ENCODE data around the gene DCDC2. TPM values are rescaled to one million over a fixed set of nuclear protein-coding genes. Genes with fewer than 3 reads are reported as not detected.

The DCDC2 gene
- total and polyA plus RNA-seq, 2 donors (not counting 3 experiments of a cell fraction or from before 2014, with no cell fraction given): not detected

- H3K9ac ChIP-seq (replicated peaks; ENCODE audit: extremely low read depth, insufficient read depth, low read length): no peak overlapping the region
- no peak for FAIRE-seq
- no peaks in the 10 kb centered on the region for H3K27me3 ChIP-seq (ENCODE audit: control insufficient read depth in 2 of 2, insufficient read depth in 2 of 2, low read length in 2 of 2)
- dilution Hi-C loops (cut with MboI; ENCODE audit: extremely low pct_ligation_motif_present, low sequenced_read_pairs): no loop called here
- no peak overlapping the region for H3K27ac ChIP-seq (ENCODE audit: insufficient read depth, low read depth, low read length)
- no peaks in the 10 kb centered on the region for H3K9me1 ChIP-seq (replicated peaks; ENCODE audit: control insufficient read depth, extremely low read depth, insufficient read depth, low read length)
- no peak overlapping the region for H3K4me2 ChIP-seq (ENCODE audit: insufficient read depth, low read length)
- no peak for DNase-seq (ENCODE audit: low read depth, low spot score)
- H3K79me2 ChIP-seq (ENCODE audit: control insufficient read depth, insufficient read depth, low read length): no peaks in the 10 kb centered on the region
- POLR2A ChIA-PET: no interaction called here
- no peaks in the 10 kb centered on the region for H3K36me3 ChIP-seq (ENCODE audit: control insufficient read depth in 2 of 2, extremely low read depth in 1 of 2, insufficient read depth in 2 of 2, low read length in 2 of 2)
- no peaks in the 10 kb centered on the region for H3K9me3 ChIP-seq (replicated peaks; ENCODE audit: control insufficient read depth, insufficient read depth, low read length)
- CTCF ChIA-PET: no interaction called here
- TF ChIP-seq, protein P1, sequence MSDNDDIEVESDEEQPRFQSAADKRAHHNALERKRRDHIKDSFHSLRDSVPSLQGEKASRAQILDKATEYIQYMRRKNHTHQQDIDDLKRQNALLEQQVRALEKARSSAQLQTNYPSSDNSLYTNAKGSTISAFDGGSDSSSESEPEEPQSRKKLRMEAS (IDR thresholded peaks at IDR 0.05; ENCODE audit: insufficient read depth, insufficient read length): no peak
- TF ChIP-seq GATA2 (IDR thresholded peaks at IDR 0.05; ENCODE audit: insufficient read depth, insufficient read length, low read depth, low read length) (no peak), MYC (IDR thresholded peaks at IDR 0.05; ENCODE audit: low read depth, low read length) (no peak), POLR2A (IDR thresholded peaks at IDR 0.05; ENCODE audit: low read depth, low read length) (no peak)
- BruUV-seq (replicated peaks): no TSS peak
- no peaks in the 10 kb centered on the region for H3K4me1 ChIP-seq (ENCODE audit: control insufficient read depth, extremely low read depth, insufficient read depth, low read length)
- no peak overlapping the region for H2AFZ ChIP-seq (ENCODE audit: low read depth, low read length)
- H3K4me3 ChIP-seq (replicated peaks in 1 of 3; ENCODE audit: insufficient read depth in 1 of 3, low read depth in 1 of 3, low read length in 3 of 3): no peak overlapping the region
- intact Hi-C loops (cut with micrococcal nuclease): no loop called here
- no peaks in the 10 kb centered on the region for H4K20me1 ChIP-seq (replicated peaks; ENCODE audit: control insufficient read depth, extremely low read depth, insufficient read depth, low read length)
These were observed 129.1 kb downstream of the DCDC2 start for GRCh38 chr6:24228681-24229255.

DNA sequence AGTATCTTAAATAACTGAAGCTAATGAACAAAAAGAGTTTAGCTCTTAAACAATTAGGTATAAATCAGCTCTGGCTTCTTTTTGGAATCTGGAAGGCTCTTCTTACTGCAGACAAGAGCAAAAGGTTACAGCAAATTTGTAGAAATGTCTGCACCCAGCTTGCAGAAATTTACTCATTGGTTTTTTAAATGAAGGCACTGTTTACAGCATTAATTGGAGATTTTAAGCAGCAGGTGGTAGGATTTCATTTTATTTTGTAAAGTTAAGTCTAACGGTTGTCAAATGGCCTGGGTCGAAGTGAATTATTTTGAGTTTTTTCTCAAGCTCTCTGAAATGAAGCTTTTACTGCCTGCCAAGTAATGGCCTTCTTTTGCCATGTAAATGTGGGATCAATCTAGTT, 129.7 kb downstream of the DCDC2 start:
- Histone ChIP-seq H3K4me2 (ENCODE audit: insufficient read depth, low read length) (no peak overlapping the region), H2AFZ (ENCODE audit: low read depth, low read length) (no peak overlapping the region), H4K20me1 (replicated peaks; ENCODE audit: control insufficient read depth, extremely low read depth, insufficient read depth, low read length) (no peaks in the 10 kb centered on the region), H3K79me2 (ENCODE audit: control insufficient read depth, insufficient read depth, low read length) (no peaks in the 10 kb centered on the region), H3K9me3 (replicated peaks; ENCODE audit: control insufficient read depth, insufficient read depth, low read length) (no peaks in the 10 kb centered on the region), H3K4me3 (replicated peaks in 1 of 3; ENCODE audit: insufficient read depth in 1 of 3, low read depth in 1 of 3, low read length in 3 of 3) (no peak overlapping the region), H3K4me1 (ENCODE audit: control insufficient read depth, extremely low read depth, insufficient read depth, low read length) (no peaks in the 10 kb centered on the region), H3K27ac (ENCODE audit: insufficient read depth, low read depth, low read length) (no peak overlapping the region), H3K27me3 (ENCODE audit: control insufficient read depth in 2 of 2, insufficient read depth in 2 of 2, low read length in 2 of 2) (no peaks in the 10 kb centered on the region), H3K9ac (replicated peaks; ENCODE audit: extremely low read depth, insufficient read depth, low read length) (no peak overlapping the region), H3K36me3 (ENCODE audit: control insufficient read depth in 2 of 2, extremely low read depth in 1 of 2, insufficient read depth in 2 of 2, low read length in 2 of 2) (no peaks in the 10 kb centered on the region), H3K9me1 (replicated peaks; ENCODE audit: control insufficient read depth, extremely low read depth, insufficient read depth, low read length) (no peaks in the 10 kb centered on the region)
- no peak for TF ChIP-seq JUN (IDR thresholded peaks at IDR 0.05; ENCODE audit: borderline replicate concordance, insufficient read depth, insufficient read length, low read depth)
- TF ChIP-seq, protein P1 (IDR thresholded peaks at IDR 0.05; ENCODE audit: insufficient read depth, insufficient read length): no peak
- TF ChIP-seq MYC (IDR thresholded peaks at IDR 0.05; ENCODE audit: low read depth, low read length): no peak
- no peak for TF ChIP-seq POLR2A (IDR thresholded peaks at IDR 0.05; ENCODE audit: low read depth, low read length)
- no peak for TF ChIP-seq EZH2 (IDR thresholded peaks at IDR 0.05; ENCODE audit: borderline replicate concordance, low read depth, low read length, severe bottlenecking)
- no peak for TF ChIP-seq FOS (IDR thresholded peaks at IDR 0.05; ENCODE audit: borderline replicate concordance, insufficient read depth, low read length)
- TF ChIP-seq, protein P2, sequence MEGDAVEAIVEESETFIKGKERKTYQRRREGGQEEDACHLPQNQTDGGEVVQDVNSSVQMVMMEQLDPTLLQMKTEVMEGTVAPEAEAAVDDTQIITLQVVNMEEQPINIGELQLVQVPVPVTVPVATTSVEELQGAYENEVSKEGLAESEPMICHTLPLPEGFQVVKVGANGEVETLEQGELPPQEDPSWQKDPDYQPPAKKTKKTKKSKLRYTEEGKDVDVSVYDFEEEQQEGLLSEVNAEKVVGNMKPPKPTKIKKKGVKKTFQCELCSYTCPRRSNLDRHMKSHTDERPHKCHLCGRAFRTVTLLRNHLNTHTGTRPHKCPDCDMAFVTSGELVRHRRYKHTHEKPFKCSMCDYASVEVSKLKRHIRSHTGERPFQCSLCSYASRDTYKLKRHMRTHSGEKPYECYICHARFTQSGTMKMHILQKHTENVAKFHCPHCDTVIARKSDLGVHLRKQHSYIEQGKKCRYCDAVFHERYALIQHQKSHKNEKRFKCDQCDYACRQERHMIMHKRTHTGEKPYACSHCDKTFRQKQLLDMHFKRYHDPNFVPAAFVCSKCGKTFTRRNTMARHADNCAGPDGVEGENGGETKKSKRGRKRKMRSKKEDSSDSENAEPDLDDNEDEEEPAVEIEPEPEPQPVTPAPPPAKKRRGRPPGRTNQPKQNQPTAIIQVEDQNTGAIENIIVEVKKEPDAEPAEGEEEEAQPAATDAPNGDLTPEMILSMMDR (IDR thresholded peaks at IDR 0.05; ENCODE audit: extremely low read depth in 1 of 2, insufficient read depth in 1 of 2, low read depth in 1 of 2, low read length in 2 of 2): no peak
- TF ChIP-seq GATA2 (IDR thresholded peaks at IDR 0.05; ENCODE audit: insufficient read depth, insufficient read length, low read depth, low read length): no peak
- no peak for TF ChIP-seq POLR2AphosphoS5 (IDR thresholded peaks at IDR 0.05; ENCODE audit: insufficient read depth, low read depth, low read length)
- ChIA-PET CTCF (no interaction called here), POLR2A (no interaction called here)
- DNase-seq (ENCODE audit: low read depth, low spot score) (no peak), FAIRE-seq (no peak)
- no TSS peak for BruUV-seq (replicated peaks)
- dilution Hi-C loops (cut with MboI; ENCODE audit: extremely low pct_ligation_motif_present, low sequenced_read_pairs) (no loop called here), intact Hi-C loops (cut with micrococcal nuclease) (no loop called here)
